CD4-positive, alpha-beta T cell treated with Interleukin-15 for 1 hour (primary cell): Measurements from ENCODE around the gene HOXA10.
A peak's percentile ranks its signal among the peaks of the same experiment; 100 is the strongest.

Experiments
- DNase-seq: peaks from one replicate; pipeline ENCODE4 v3.0.0-alpha.2; 2020

Gene HOXA10

GRCh38 chr7:27189997-27190748 is 16.1 kb upstream of the HOXA10 start:
- no peak for DNase-seq

GRCh38 chr7:27189295-27189996 is 15.3 kb upstream of the HOXA10 start:
- no peak for DNase-seq

- DNase-seq, result peak; percentile 54
Measured at GRCh38 chr7:27188386-27189294, 14.5 kb upstream of the HOXA10 start.

- no peak for DNase-seq
Measured at GRCh38 chr7:27187475-27188385, 13.6 kb upstream of the HOXA10 start.

GRCh38 chr7:27186668-27187474 is 12.8 kb upstream of the HOXA10 start:
- no peak for DNase-seq

- DNase-seq, result no peak
Measured at GRCh38 chr7:27185854-27186667, 11.9 kb upstream of the HOXA10 start.

GRCh38 chr7:27185013-27185853 is 11.1 kb upstream of the HOXA10 start, which contains the start of gene HOXA11:
HOXA11 (minus strand) TSS chr7:27185232; CDS start chr7:27185144, 88 bp downstream.
- no peak for DNase-seq

- DNase-seq, result no peak
Measured at GRCh38 chr7:27184337-27185012, 10.4 kb upstream of the HOXA10 start.

GRCh38 chr7:27183682-27184336 is 9.7 kb upstream of the HOXA10 start:
- no peak for DNase-seq

GRCh38 chr7:27182861-27183681 is 9.0 kb upstream of the HOXA10 start:
- DNase-seq, result no peak

- DNase-seq, result no peak
Measured at GRCh38 chr7:27182285-27182841, 8.2 kb upstream of the HOXA10 start.

- DNase-seq, result no peak
Measured at GRCh38 chr7:27181795-27182275, 7.7 kb upstream of the HOXA10 start.

- no peak for DNase-seq
Measured at GRCh38 chr7:27180431-27181420, 6.6 kb upstream of the HOXA10 start.

- peak; percentile 50 for DNase-seq
Measured at GRCh38 chr7:27179503-27180430, 5.6 kb upstream of the HOXA10 start.
